Esophagus mucosa (tissue), 1 donor: ENCODE results near the gene RALGPS1. TPM values are rescaled to one million over a fixed set of nuclear protein-coding genes. Genes with fewer than 3 reads are reported as not detected.

Experiments used
- ATAC-seq: fragments of 200-7000 bp; cut with Tn5 transposase; one replicate; pipeline ENCODE4 v1.9.1; 2020
- total RNA-seq: library from RNA; stranded (reverse); gene quantifications from one replicate; pipeline ENCODE4 v1.2.4, GENCODE V29; 2023
- donor health status: DM: yes; HTN: yes; CAD: no.

The RALGPS1 gene
- total RNA-seq, 1 donor from 2014 or later: 6.8 TPM

GRCh38 chr9:127264462-127265219, 350.1 kb downstream of the RALGPS1 start, which contains the start of gene GARNL3:
Gene GARNL3 (plus strand): TSS chr9:127264774. CDS start chr9:127264878, 104 bp downstream.
- ATAC-seq: no peak

DNA sequence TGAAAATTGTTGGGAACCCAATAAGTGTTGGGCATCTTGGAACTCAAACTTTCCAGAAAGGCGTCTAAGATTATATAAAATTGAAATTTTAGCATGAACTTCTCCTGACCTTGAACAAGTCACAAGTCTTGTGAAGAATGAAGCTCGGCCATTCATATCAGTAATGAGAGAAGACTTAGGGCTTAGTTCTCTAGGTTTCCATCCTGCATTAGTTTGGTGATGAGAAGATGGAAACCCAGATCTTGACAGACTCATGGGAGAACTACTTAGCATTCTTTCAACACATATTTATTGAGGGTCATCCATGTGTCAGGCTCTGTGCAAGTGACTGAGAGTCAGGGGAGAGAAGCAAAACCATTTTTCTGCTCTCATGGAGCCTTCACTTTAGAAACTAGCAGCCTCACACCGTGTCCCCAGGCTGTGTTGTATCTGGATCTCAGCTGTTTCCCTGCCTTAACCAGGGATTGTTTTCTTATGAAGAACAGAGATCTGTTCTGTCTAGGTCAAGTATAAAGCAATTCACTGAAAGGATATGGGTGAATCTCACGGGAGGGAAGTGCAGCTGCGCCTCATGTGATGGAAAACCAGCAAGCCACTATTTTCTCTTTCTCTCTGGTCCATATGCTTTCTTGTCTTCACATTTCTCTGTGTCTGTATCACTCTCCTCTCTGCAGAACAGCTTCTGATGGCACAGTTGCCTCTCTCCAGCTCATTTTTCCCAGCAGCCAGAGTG, 353.4 kb downstream of the RALGPS1 start:
- ATAC-seq: no peak

DNA sequence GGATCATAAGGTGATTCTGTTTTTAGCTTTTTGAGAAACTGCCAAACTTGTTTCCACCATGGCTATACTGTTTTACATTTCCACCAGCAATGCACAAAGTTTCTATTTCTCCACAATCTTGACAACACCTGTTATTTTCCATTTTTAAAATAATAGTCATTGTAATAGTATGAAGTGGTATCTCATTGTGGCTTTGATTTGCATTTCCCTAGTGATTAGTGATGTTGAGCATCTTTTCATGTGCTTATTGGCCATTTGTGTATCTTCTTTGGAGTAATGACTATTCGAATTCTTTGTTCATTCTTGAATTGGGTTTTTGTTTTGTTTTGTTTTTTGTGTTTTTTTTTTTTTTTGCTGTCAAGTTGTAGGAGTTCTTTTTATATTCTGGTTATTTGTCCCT, 354.9 kb downstream of the RALGPS1 start:
- no peak for ATAC-seq

Other genes with a start within 250 kb of the RALGPS1 start
- 12.8 TPM for gene ZBTB43, start 109.7 kb upstream of the RALGPS1 start, total RNA-seq
- gene ZBTB34, start 54.1 kb upstream of the RALGPS1 start, total RNA-seq: 2.5 TPM
- 2.1 TPM for gene ANGPTL2, start 207.9 kb downstream of the RALGPS1 start, total RNA-seq